Kidney epithelial cell (primary cell): Measurements from ENCODE around the gene FRY. TPM values are rescaled to one million over a fixed set of nuclear protein-coding genes. Genes with fewer than 3 reads are reported as not detected.

Source experiments
- DNase-seq: peaks from one replicate; pipeline ENCODE4 v3.0.0-alpha.2; 2010; ENCODE audit warnings: low read depth
- H3K27me3 ChIP-seq: 2 replicates; pipeline ENCODE4 v1.6.0; 2011; ENCODE audit warnings: low read length; ENCODE audit not compliant: control insufficient read depth, insufficient read depth
- H3K36me3 ChIP-seq: 2 replicates; pipeline ENCODE4 v1.5.1; 2011; ENCODE audit warnings: low read length; ENCODE audit not compliant: control insufficient read depth, insufficient read depth
- H3K4me3 ChIP-seq: 2 replicates; pipeline ENCODE4 v1.5.1; 2011; ENCODE audit warnings: low read depth, mild to moderate bottlenecking, control low read depth, low read length
- CTCF ChIP-seq: IDR thresholded peaks from 2 replicates; pipeline ENCODE4 v1.5.1; 2011; ENCODE audit warnings: mild to moderate bottlenecking, moderate library complexity, low read length, control low read depth, inconsistent platforms; ENCODE audit not compliant: insufficient read depth, poor library complexity, severe bottlenecking
- total RNA-seq: library from RNA; depleted of rRNA; stranded (reverse); fragments of >200 nt; gene quantifications from 2 replicates; pipeline ENCODE4 v1.2.3, GENCODE V29; 2015

The FRY gene
- total RNA-seq, 1 donor from 2014 or later, result 6.7 TPM

DNA sequence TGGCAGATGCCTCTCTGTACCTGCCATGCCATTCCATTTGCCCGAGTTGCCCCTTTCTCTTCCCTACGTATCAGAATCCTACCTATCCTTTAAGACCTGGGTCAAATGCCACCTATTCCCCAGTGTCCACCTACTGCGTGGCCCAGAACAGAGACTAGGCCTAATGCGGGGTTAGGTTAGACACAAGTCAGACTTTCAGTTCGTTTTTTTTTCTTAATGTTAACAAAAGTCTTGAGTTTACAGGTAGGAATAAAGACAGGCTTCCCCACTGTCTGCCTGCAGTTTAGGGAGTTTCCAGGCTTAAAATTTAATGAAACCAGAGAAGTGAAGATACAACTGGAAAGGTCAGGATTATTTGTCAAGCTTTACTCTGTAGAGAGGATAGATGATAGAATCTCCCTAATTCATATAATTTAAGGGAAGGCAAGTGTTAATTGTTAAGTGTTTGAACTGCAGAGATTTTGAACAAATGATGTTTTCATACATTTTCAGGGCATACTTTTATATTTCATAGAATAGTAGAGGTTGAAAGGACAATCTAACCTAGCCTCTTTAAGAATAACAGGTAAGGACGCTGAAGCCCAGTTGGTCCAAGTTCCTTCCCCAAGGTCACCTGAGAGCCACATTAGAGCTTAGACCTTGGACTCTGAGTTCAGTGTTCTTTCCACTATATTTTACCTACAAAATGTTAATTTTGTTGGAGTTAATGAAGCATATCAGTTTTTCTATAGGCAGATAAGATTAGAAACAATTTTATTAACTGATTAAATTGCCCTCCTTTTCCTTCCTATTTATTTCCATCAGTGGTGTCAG, 35.8 kb downstream of the FRY start:
- no peak for DNase-seq
- Histone ChIP-seq H3K36me3 (no peaks in the 10 kb centered on the region), H3K27me3 (no peaks in the 10 kb centered on the region), H3K4me3 (no peak overlapping the region)
- no peak for TF ChIP-seq CTCF

DNA sequence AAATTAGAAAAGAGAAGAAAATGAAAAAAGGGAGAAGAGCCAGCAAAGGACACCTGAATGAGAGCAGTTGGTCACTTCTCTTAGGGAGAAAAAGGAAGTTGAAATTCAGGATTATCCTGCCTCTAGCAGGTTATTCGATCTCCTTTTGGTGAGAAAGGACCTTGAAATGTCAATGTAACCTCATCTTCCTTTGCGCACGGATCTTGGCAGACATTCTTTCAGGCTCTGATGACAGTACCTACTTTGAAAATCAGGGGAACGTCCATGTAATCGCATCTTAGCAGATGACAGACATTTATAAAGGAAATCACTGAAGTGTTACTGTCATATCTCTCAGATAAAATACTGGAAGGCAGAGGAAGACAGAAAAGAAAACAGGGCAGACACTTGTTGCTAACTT, 36.7 kb downstream of the FRY start:
- no peaks in the 10 kb centered on the region for H3K36me3 ChIP-seq
- H3K4me3 ChIP-seq, result no peak overlapping the region
- TF ChIP-seq CTCF, result no peak
- H3K27me3 ChIP-seq, result no peaks in the 10 kb centered on the region
- DNase-seq, result no peak

DNA sequence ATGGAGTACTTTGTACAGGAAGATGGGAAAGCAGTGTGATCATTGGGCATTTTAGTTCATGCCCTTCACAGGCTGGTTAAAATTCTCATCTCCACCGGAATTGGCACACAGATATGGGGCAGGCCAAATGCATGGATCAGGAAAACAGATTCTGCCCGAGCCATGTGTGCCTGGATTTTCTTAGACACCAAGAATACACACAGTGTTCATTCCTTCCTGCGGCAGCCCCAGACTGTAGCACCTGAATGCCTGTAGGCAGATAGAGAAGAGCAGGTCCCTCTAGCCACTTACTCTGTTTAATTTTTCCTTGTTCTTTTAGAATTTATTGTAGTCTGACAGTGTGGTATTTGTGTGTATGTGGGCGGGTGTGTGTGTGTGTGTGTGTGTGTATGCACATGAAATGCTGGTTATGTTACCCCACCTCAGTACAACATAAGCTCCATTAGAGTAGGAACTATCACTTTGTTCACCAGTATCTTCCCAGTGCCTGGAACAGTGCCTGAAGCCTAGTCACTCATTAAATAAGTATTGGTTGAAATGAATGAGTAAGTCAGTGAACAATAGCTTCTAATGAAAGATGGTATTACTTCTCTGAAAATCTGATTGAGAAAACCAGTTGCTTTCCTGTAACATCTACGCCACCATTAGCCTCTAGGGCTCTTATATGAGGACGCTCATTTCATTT, 41.7 kb downstream of the FRY start:
- DNase-seq, result no peak
- no peak overlapping the region for H3K4me3 ChIP-seq
- no peak for TF ChIP-seq CTCF

GRCh38 chr13:32075170-32075851, 43.7 kb downstream of the FRY start:
- no peaks in the 10 kb centered on the region for H3K27me3 ChIP-seq
- DNase-seq, result no peak
- no peak for TF ChIP-seq CTCF
- no peaks in the 10 kb centered on the region for H3K36me3 ChIP-seq
- H3K4me3 ChIP-seq, result no peak overlapping the region

More for the DNA sequence above, 41.7 kb downstream of the FRY start:
- Histone ChIP-seq H3K27me3 (no peaks in the 10 kb centered on the region), H3K36me3 (no peaks in the 10 kb centered on the region)

GRCh38 chr13:32079587-32079986, 48.0 kb downstream of the FRY start:
- DNase-seq, result no peak
- Histone ChIP-seq H3K36me3 (no peaks in the 10 kb centered on the region), H3K4me3 (no peak overlapping the region), H3K27me3 (no peaks in the 10 kb centered on the region)
- no peak for TF ChIP-seq CTCF
